T-cell (primary cell): ENCODE results near the gene HAT1. TPM values are rescaled to one million over a fixed set of nuclear protein-coding genes. Genes with fewer than 3 reads are reported as not detected.

ENCODE experiments used
- ATAC-seq, 4 experiments: fragments of 200-7000 bp in 3 of 4; fragments of 150-1000 bp in 1 of 4; cut with Tn5 transposase; replicated peaks in 1 of 4; 1 replicate in 3 of 4; 2 replicates in 1 of 4; pipeline ENCODE4 v1.10.0; 2021; ENCODE audit warnings: moderate library complexity in 3 of 4, mild to moderate bottlenecking in 2 of 4, moderate number of reproducible peaks in 1 of 4
- CTCF ChIA-PET, 2 donors: fragments of 300-600 bp; sonication (Branson Sonifier 250); formaldehyde crosslinking; loops; one replicate each; lab custom pipeline; 2022; ENCODE audit warnings: antibody characterized with exemption in 2 of 2; lab: Charles Lee
- POLR2A ChIA-PET, 2 donors: fragments of 300-600 bp; sonication (Branson Sonifier 250); formaldehyde crosslinking; loops; one replicate each; lab custom pipeline; 2022; ENCODE audit warnings: antibody characterized with exemption in 2 of 2; lab: Charles Lee
- DNase-seq, 35 experiments: peaks; one replicate each; pipeline versions ENCODE4 v3.0.0 to v3.0.0-alpha.2; 2013 to 2023
- H3K27ac ChIP-seq: one replicate; pipeline ENCODE4 v1.5.1; 2013; ENCODE audit warnings: low read length
- H3K27me3 ChIP-seq, 2 experiments: replicated peaks in 1 of 2; 1 replicate in 1 of 2; 2 replicates in 1 of 2; pipeline versions ENCODE4 v1.6.1 to v1.7.0; 2013; ENCODE audit warnings: low read length in 1 of 2, mixed read lengths in 1 of 2; ENCODE audit not compliant: control insufficient read depth in 2 of 2, insufficient read depth in 2 of 2; ENCODE audit errors: extremely low read depth in 1 of 2
- H3K36me3 ChIP-seq, 2 donors: 1 replicate in 1 of 2; 2 replicates in 1 of 2; pipeline versions ENCODE4 v1.6.1 to v1.7.0; 2013; ENCODE audit warnings: low read length in 1 of 2; ENCODE audit not compliant: control insufficient read depth in 2 of 2, insufficient read depth in 1 of 2; ENCODE audit errors: extremely low read depth in 1 of 2
- H3K4me1 ChIP-seq, 2 experiments: 1 replicate in 1 of 2; 2 replicates in 1 of 2; pipeline versions ENCODE4 v1.6.1 to v1.7.0; 2013; ENCODE audit warnings: low read length in 2 of 2, mixed read lengths in 1 of 2; ENCODE audit not compliant: insufficient read depth in 2 of 2, control insufficient read depth in 1 of 2; ENCODE audit errors: extremely low read depth in 1 of 2
- H3K4me3 ChIP-seq, 2 donors: 1 replicate in 1 of 2; 2 replicates in 1 of 2; pipeline versions ENCODE4 v1.5.1 to v1.7.0; 2013; ENCODE audit warnings: mild to moderate bottlenecking in 2 of 2, low read length in 1 of 2, moderate library complexity in 1 of 2; ENCODE audit not compliant: control insufficient read depth in 1 of 2; ENCODE audit errors: extremely low read depth in 1 of 2
- H3K9me3 ChIP-seq: 2 replicates; pipeline ENCODE4 v1.7.0; 2013
- H3K27ac Mint-ChIP-seq, 2 donors: one replicate each; pipeline ENCODE4 v1.8.0; 2020 to 2021; ENCODE audit warnings: mild to moderate bottlenecking in 2 of 2, mixed read lengths in 2 of 2
- H3K27me3 Mint-ChIP-seq, 2 donors: one replicate each; pipeline ENCODE4 v1.8.0; 2021 to 2022; ENCODE audit warnings: mixed read lengths in 2 of 2
- H3K36me3 Mint-ChIP-seq: one replicate; pipeline ENCODE4 v1.8.0; 2021; ENCODE audit warnings: mixed read lengths
- H3K4me1 Mint-ChIP-seq, 3 donors: one replicate each; pipeline ENCODE4 v1.8.0; 2020 to 2022; ENCODE audit warnings: mixed read lengths in 3 of 3, mild to moderate bottlenecking in 1 of 3
- H3K4me3 Mint-ChIP-seq, 3 donors: one replicate each; pipeline ENCODE4 v1.8.0; 2020 to 2022; ENCODE audit warnings: mild to moderate bottlenecking in 3 of 3, mixed read lengths in 3 of 3, moderate library complexity in 3 of 3
- H3K9me3 Mint-ChIP-seq, 3 donors: one replicate each; pipeline ENCODE4 v1.8.0; 2020 to 2022; ENCODE audit warnings: mixed read lengths in 3 of 3
- WGBS: methylation state at CpG from one replicate; pipeline ENCODE4 v1.1.5; 2013; ENCODE audit warnings: missing lambda C conversion rate; ENCODE audit not compliant: insufficient coverage; 5-methylcytosine and 5-hydroxymethylcytosine counted together
- total RNA-seq, 35 experiments: library from RNA in 6 of 35; stranded (reverse) in 6 of 35; fragments of 120-200 nt in 1 of 35; gene quantifications; one replicate each; pipeline versions ENCODE4 v1.2.1 to v1.2.4 and lab custom pipeline; 2013 to 2026

The HAT1 gene
- total RNA-seq, 5 donors from 2014 or later (not counting 1 experiment from before 2014, with no cell fraction given) = 18.0 to 24.8 (median 22.9) TPM

DNA sequence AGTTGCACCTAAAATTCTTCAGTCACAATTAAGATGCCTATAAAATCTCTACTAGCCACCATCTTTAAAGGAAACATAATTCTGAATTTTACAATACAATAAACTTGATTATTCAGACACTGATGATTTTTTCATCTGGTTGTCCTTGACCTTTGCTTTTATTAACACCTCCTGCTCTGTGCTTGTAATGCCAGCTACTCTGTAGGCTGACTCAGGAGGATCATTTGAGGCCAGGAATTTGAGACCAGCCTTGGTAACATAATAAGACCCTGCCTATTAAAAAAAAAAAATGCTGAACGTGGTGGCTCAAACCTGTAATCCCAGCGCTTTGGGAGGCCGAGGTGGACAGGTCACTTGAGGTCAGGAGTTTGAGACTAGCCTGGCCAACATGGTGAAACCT, 38.3 kb downstream of the HAT1 start:
- H3K36me3 ChIP-seq = peaks cover 0 to 6% of the 10 kb centered on the region in 2 donors
- H3K4me1 Mint-ChIP-seq = peaks cover 36 to 41% (median 38%) of the 10 kb centered on the region in 3 donors
- peaks cover 7% of the 10 kb centered on the region for H3K36me3 Mint-ChIP-seq
- CTCF ChIA-PET = no interaction called here
- H3K9me3 ChIP-seq = no peaks in the 10 kb centered on the region
- no peaks in the 10 kb centered on the region for H3K27me3 ChIP-seq
- peaks cover 0 to 6% of the 10 kb centered on the region in 2 experiments for H3K4me1 ChIP-seq
- H3K4me3 Mint-ChIP-seq = no peak overlapping the region
- DNase-seq (no peak), ATAC-seq (no peak)
- H3K27ac Mint-ChIP-seq = no peak overlapping the region
- POLR2A ChIA-PET = no interaction called here
- H3K27ac ChIP-seq = no peak overlapping the region
- WGBS = 100% methylated on average over 3 of the region's 3 CpGs
- H3K9me3 Mint-ChIP-seq = no peaks in the 10 kb centered on the region
- no peaks in the 10 kb centered on the region for H3K27me3 Mint-ChIP-seq
- no peak overlapping the region for H3K4me3 ChIP-seq

DNA sequence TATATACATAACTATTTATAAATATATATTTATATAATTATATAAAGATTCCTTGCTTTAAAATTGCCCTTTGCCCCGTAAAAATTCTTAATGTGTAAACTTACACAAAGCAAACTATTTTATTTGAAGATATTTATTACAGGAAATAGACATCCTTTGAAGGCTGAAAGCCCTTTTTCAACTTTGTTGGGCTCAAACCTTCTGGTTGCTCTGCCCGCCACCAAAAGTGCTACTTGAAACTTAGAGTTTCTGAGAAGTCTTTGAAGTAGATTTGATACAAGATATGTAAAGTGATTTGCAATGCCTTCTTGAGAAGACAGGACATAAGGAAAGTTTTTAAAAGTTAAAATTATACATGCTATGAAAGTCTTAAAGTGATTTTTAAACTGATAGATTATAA, 40.9 kb downstream of the HAT1 start:
- POLR2A ChIA-PET = no interaction called here
- H3K9me3 Mint-ChIP-seq = no peaks in the 10 kb centered on the region

DNA sequence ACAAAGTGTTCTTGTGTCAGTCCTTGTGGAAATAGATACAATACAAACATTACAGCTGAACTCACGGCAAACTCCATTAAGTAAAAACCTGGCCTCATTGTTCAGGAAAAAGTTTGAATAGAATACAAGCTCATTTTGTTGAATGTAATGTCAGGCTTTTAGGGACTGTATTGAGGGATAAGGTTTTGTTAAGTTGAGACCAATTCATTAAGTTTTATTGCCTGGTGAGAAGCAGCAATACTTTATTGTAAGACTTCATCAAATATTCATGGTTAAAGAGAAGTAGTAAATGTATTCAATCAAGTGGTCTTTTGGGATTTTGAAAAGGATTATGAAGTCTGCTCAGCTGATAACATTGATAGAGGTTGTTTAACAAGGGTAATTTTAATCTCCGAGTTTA, 42.0 kb downstream of the HAT1 start:
- H3K27me3 ChIP-seq = no peaks in the 10 kb centered on the region
- ChIA-PET POLR2A (interaction anchor here in 1 of 2 donors (0.6 kb wide), 1 partner anchor 385 kb away, joined by 4 read pairs; no protein-coding TSS in a partner anchor), CTCF (interaction anchor here in 1 of 2 donors (0.6 kb wide), 1 partner anchor 239 kb away, joined by 3 read pairs; no protein-coding TSS in a partner anchor)
- no CpG with 5 or more reads among the region's 2 CpGs for WGBS
- H3K4me1 Mint-ChIP-seq = peaks cover 37 to 41% (median 37%) of the 10 kb centered on the region in 3 donors
- no peak overlapping the region for H3K4me3 Mint-ChIP-seq
- H3K9me3 Mint-ChIP-seq = no peaks in the 10 kb centered on the region
- H3K36me3 Mint-ChIP-seq = peaks cover 24% of the 10 kb centered on the region
- no peak overlapping the region for H3K27ac ChIP-seq
- H3K27me3 Mint-ChIP-seq = no peaks in the 10 kb centered on the region
- no peak overlapping the region for H3K27ac Mint-ChIP-seq
- DNase-seq (no peak), ATAC-seq (no peak)
- no peaks in the 10 kb centered on the region for H3K9me3 ChIP-seq
- H3K36me3 ChIP-seq = peaks cover 0 to 23% of the 10 kb centered on the region in 2 donors
- peaks cover 0 to 10% of the 10 kb centered on the region in 2 experiments for H3K4me1 ChIP-seq
- no peak overlapping the region for H3K4me3 ChIP-seq

More for the DNA sequence above, 40.9 kb downstream of the HAT1 start:
- WGBS = no CpG with 5 or more reads among the region's 2 CpGs
- Histone ChIP-seq H3K27me3 (no peaks in the 10 kb centered on the region), H3K36me3 (peaks cover 0 to 19% of the 10 kb centered on the region in 2 donors), H3K9me3 (no peaks in the 10 kb centered on the region), H3K27ac (no peak overlapping the region), H3K4me3 (no peak overlapping the region), H3K4me1 (peaks cover 0 to 10% of the 10 kb centered on the region in 2 experiments)
- ATAC-seq = no peak
- H3K4me1 Mint-ChIP-seq = peaks cover 37 to 41% (median 37%) of the 10 kb centered on the region in 3 donors
- peak overlapping the region; percentile 7 to 19 for H3K27ac Mint-ChIP-seq
- H3K36me3 Mint-ChIP-seq = peaks cover 17% of the 10 kb centered on the region
- CTCF ChIA-PET = no interaction called here
- H3K4me3 Mint-ChIP-seq = peak overlapping the region in 1 of 3 donors; percentile 14
- H3K27me3 Mint-ChIP-seq = no peaks in the 10 kb centered on the region
- peak in 1 of 35 experiments; percentile 10 for DNase-seq

- H3K27ac Mint-ChIP-seq = no peak overlapping the region
- WGBS = no CpG with 5 or more reads among the region's 3 CpGs
Measured at GRCh38 chr2:171965238-171965637, 43.0 kb downstream of the HAT1 start.

GRCh38 chr2:171965661-171966060, 43.4 kb downstream of the HAT1 start:
- peaks cover 0 to 10% of the 10 kb centered on the region in 2 experiments for H3K4me1 ChIP-seq
- Mint-ChIP-seq H3K4me1 (peaks cover 32 to 37% (median 32%) of the 10 kb centered on the region in 3 donors), H3K27ac (no peak overlapping the region), H3K4me3 (no peak overlapping the region), H3K27me3 (no peaks in the 10 kb centered on the region), H3K36me3 (peaks cover 29% of the 10 kb centered on the region), H3K9me3 (no peaks in the 10 kb centered on the region)
- H3K36me3 ChIP-seq = peaks cover 0 to 20% of the 10 kb centered on the region in 2 donors
- H3K4me3 ChIP-seq = no peak overlapping the region
- WGBS = no CpG with 5 or more reads among the region's 3 CpGs
- DNase-seq = peak in 1 of 35 experiments; percentile 16
- H3K9me3 ChIP-seq = no peaks in the 10 kb centered on the region
- no peak overlapping the region for H3K27ac ChIP-seq
- ChIA-PET CTCF (no interaction called here), POLR2A (no interaction called here)
- no peaks in the 10 kb centered on the region for H3K27me3 ChIP-seq
- ATAC-seq = peak in 1 of 4 experiments; percentile 32

More at GRCh38 chr2:171965238-171965637, 43.0 kb downstream of the HAT1 start:
- Histone ChIP-seq H3K9me3 (no peaks in the 10 kb centered on the region), H3K4me3 (no peak overlapping the region), H3K27me3 (no peaks in the 10 kb centered on the region), H3K36me3 (peaks cover 0 to 20% of the 10 kb centered on the region in 2 donors), H3K4me1 (peaks cover 0 to 10% of the 10 kb centered on the region in 2 experiments), H3K27ac (no peak overlapping the region)
- no peak overlapping the region for H3K4me3 Mint-ChIP-seq
- H3K4me1 Mint-ChIP-seq = peaks cover 32 to 37% (median 32%) of the 10 kb centered on the region in 3 donors
- DNase-seq (no peak), ATAC-seq (no peak)
- no peaks in the 10 kb centered on the region for H3K9me3 Mint-ChIP-seq
- H3K36me3 Mint-ChIP-seq = peaks cover 29% of the 10 kb centered on the region
- ChIA-PET CTCF (no interaction called here), POLR2A (no interaction called here)
- H3K27me3 Mint-ChIP-seq = no peaks in the 10 kb centered on the region

GRCh38 chr2:171966235-171966634, 44.0 kb downstream of the HAT1 start:
- Mint-ChIP-seq H3K9me3 (no peaks in the 10 kb centered on the region), H3K4me1 (peaks cover 30 to 34% (median 32%) of the 10 kb centered on the region in 3 donors), H3K27me3 (no peaks in the 10 kb centered on the region), H3K4me3 (no peak overlapping the region), H3K36me3 (peaks cover 32% of the 10 kb centered on the region), H3K27ac (no peak overlapping the region)
- Histone ChIP-seq H3K4me3 (no peak overlapping the region), H3K27ac (no peak overlapping the region), H3K27me3 (no peaks in the 10 kb centered on the region), H3K36me3 (peaks cover 0 to 20% of the 10 kb centered on the region in 2 donors), H3K9me3 (no peaks in the 10 kb centered on the region), H3K4me1 (peaks cover 0 to 10% of the 10 kb centered on the region in 2 experiments)
- DNase-seq = no peak
- 100% methylated on average over 5 of the region's 8 CpGs for WGBS
- no peak for ATAC-seq
- ChIA-PET CTCF (no interaction called here), POLR2A (no interaction called here)
